C4-2B (cell line): ENCODE measurements around the gene INPP5J.

Experiments used
- CTCF ChIP-seq: fragments of 450-650 bp; conservative IDR thresholded peaks from 2 replicates; pipeline ENCODE4 v1.5.1; 2017; ENCODE audit warnings: mild to moderate bottlenecking
- ZFX ChIP-seq: fragments of 450-650 bp; IDR thresholded peaks from 2 replicates; pipeline ENCODE4 v1.6.1; 2017

DNA sequence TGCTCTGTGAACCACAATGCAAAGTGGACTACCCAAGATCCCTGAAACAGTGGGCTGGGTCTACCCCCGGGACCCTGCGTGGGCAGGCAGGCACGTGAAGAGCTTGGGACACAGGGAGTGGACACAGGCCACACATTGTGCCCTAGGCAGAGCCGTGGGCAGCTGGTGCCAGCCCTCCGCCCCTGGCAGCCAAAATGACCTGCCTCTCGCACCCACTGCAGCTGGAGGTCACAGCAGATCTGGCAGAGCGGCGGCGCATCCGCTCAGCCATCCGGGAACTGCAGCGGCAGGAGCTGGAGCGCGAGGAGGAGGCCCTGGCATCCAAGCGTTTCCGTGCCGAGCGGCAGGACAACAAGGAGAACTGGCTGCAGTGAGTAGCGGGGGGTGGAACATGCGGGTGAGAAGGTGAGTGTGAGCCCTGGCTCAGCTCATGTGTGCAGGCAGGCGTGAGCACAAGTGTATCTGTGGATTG is 35.0 kb upstream of the INPP5J start:
- TF ChIP-seq CTCF (no peak), ZFX (no peak)
